DOHH2 (cell line): ENCODE data around the gene TNNT2.

ENCODE experiments used
- H3F3A ChIP-seq: fragments of 200-600 bp; sonication (generic), shearing (Covaris generic); 2 replicates; pipeline ENCODE4 v1.6.0; 2016; ENCODE audit warnings: antibody characterized with exemption, mild to moderate bottlenecking; ENCODE audit not compliant: control insufficient read depth, insufficient read depth
- H3K27ac ChIP-seq: fragments of 200-600 bp; sonication (generic); 2 replicates; pipeline ENCODE4 v1.5.1; 2014; ENCODE audit warnings: low read depth, mild to moderate bottlenecking, low read length, moderate library complexity
- H3K27me3 ChIP-seq: fragments of 200-600 bp; sonication (generic); 2 replicates; pipeline ENCODE4 v1.6.1; 2014; ENCODE audit warnings: mild to moderate bottlenecking, low read length, mixed read lengths; ENCODE audit not compliant: control insufficient read depth
- H3K36me3 ChIP-seq: fragments of 200-600 bp; sonication (generic); 2 replicates; pipeline ENCODE4 v1.6.1; 2014; ENCODE audit warnings: mild to moderate bottlenecking, low read length, moderate library complexity, mixed read lengths; ENCODE audit not compliant: control insufficient read depth
- H3K4me1 ChIP-seq: fragments of 200-600 bp; sonication (generic); 2 replicates; pipeline ENCODE4 v1.6.1; 2014; ENCODE audit warnings: mild to moderate bottlenecking, low read length, mixed read lengths; ENCODE audit not compliant: control insufficient read depth
- H3K4me2 ChIP-seq: fragments of 200-600 bp; sonication (generic); 2 replicates; pipeline ENCODE4 v1.6.0; 2014; ENCODE audit warnings: mild to moderate bottlenecking, low read length, moderate library complexity
- H3K4me3 ChIP-seq: fragments of 200-600 bp; sonication (generic); 2 replicates; pipeline ENCODE4 v1.5.1; 2014; ENCODE audit warnings: mild to moderate bottlenecking, low read length, mixed read lengths
- H3K79me2 ChIP-seq: fragments of 200-600 bp; sonication (generic); 2 replicates; pipeline ENCODE4 v1.6.1; 2014; ENCODE audit warnings: mild to moderate bottlenecking, low read length, mixed read lengths; ENCODE audit not compliant: control insufficient read depth
- H3K9me2 ChIP-seq: fragments of 200-600 bp; sonication (generic); replicated peaks from 2 replicates; pipeline ENCODE4 v1.6.1; 2014; ENCODE audit warnings: mild to moderate bottlenecking, low read length, mixed read lengths; ENCODE audit not compliant: control insufficient read depth
- H3K9me3 ChIP-seq: fragments of 200-600 bp; sonication (generic); 2 replicates; pipeline ENCODE4 v1.6.1; 2014; ENCODE audit warnings: antibody characterized with exemption, low read length, mixed read lengths; ENCODE audit not compliant: control insufficient read depth, insufficient read depth
- H4K20me1 ChIP-seq: fragments of 200-600 bp; sonication (generic); 2 replicates; pipeline ENCODE4 v1.6.0; 2014; ENCODE audit warnings: low read depth, mild to moderate bottlenecking, antibody characterized with exemption, low read length, moderate library complexity; ENCODE audit not compliant: control insufficient read depth, insufficient read depth
- CTCF ChIP-seq: fragments of 200-600 bp; sonication (generic); IDR thresholded peaks from one replicate; pipeline ENCODE4 v1.5.1; 2014; ENCODE audit warnings: antibody characterized with exemption, mild to moderate bottlenecking, low read depth, low read length; ENCODE audit not compliant: poor library complexity, severe bottlenecking
- EZH2phosphoT487 ChIP-seq: fragments of 200-600 bp; sonication (generic); IDR thresholded peaks from 2 replicates; pipeline ENCODE4 v1.6.1; 2017; ENCODE audit warnings: borderline replicate concordance, mild to moderate bottlenecking, antibody characterized with exemption, low read length, moderate library complexity, mixed read lengths

TNNT2 gene

GRCh38 chr1:201419256-201419655, 41.8 kb upstream of the TNNT2 start:
- no peaks in the 10 kb centered on the region for H3K9me3 ChIP-seq
- H3K4me1 ChIP-seq = no peaks in the 10 kb centered on the region
- no peak overlapping the region for H3K4me3 ChIP-seq
- no peaks in the 10 kb centered on the region for H3K36me3 ChIP-seq
- TF ChIP-seq CTCF (no peak), EZH2phosphoT487 (no peak)
- no peaks in the 10 kb centered on the region for H3F3A ChIP-seq
- peaks cover 17% of the 10 kb centered on the region for H3K27me3 ChIP-seq
- H3K27ac ChIP-seq = no peak overlapping the region
- H3K79me2 ChIP-seq = no peaks in the 10 kb centered on the region
- no peaks in the 10 kb centered on the region for H3K9me2 ChIP-seq
- no peaks in the 10 kb centered on the region for H4K20me1 ChIP-seq
- no peak overlapping the region for H3K4me2 ChIP-seq

- peaks cover 17% of the 10 kb centered on the region for H3K27me3 ChIP-seq
Observed at GRCh38 chr1:201418461-201418860, 41.0 kb upstream of the TNNT2 start.

DNA sequence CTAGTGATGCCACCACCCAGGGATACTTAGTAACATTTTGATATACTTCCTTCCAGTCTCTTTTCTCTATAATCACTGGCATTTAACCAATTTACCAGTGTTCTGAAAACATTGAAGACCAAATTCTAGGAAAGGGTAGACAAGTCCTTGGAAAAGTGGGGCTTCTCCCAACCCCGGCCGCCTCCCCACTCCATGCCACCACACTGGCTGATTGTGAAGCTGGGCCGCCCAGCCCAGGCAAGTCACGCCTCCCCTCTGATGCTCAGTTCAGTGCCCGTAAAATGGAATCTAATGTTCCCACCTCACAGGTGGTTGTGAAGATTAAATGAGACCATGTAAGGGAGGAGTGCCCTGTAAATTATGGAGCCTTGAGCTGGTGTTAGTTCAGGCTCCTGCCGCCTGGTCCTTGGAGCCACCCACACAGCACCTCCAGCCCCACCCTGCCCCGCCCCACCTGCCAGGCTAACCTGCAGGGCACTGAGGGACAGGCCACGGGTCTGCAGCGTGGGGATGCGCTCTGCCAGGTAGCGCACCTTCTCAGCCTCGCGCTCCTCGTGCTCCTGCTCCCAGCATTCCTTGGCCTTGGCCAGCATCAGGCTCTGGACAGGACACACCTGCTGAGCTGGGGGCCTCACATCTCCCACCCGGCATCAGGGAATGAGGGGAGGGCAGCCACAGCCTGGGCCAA, 36.7 kb upstream of the TNNT2 start:
- H3K36me3 ChIP-seq = no peaks in the 10 kb centered on the region
- TF ChIP-seq EZH2phosphoT487 = no peak
- TF ChIP-seq CTCF = no peak
- H3K27ac ChIP-seq = no peak overlapping the region
- no peaks in the 10 kb centered on the region for H3F3A ChIP-seq
- H3K27me3 ChIP-seq = peaks cover 10% of the 10 kb centered on the region; the same call in 1 of the 2 replicates
- H3K9me3 ChIP-seq = no peaks in the 10 kb centered on the region
- no peak overlapping the region for H3K4me2 ChIP-seq
- H3K4me1 ChIP-seq = no peaks in the 10 kb centered on the region
- no peaks in the 10 kb centered on the region for H4K20me1 ChIP-seq
- H3K9me2 ChIP-seq = no peaks in the 10 kb centered on the region
- H3K79me2 ChIP-seq = no peaks in the 10 kb centered on the region
- H3K4me3 ChIP-seq = no peak overlapping the region

More at GRCh38 chr1:201418461-201418860, 41.0 kb upstream of the TNNT2 start:
- Histone ChIP-seq H3K4me1 (no peaks in the 10 kb centered on the region), H3K9me2 (no peaks in the 10 kb centered on the region), H3F3A (no peaks in the 10 kb centered on the region), H4K20me1 (no peaks in the 10 kb centered on the region), H3K9me3 (no peaks in the 10 kb centered on the region), H3K79me2 (no peaks in the 10 kb centered on the region), H3K27ac (no peak overlapping the region), H3K4me2 (no peak overlapping the region), H3K4me3 (no peak overlapping the region), H3K36me3 (no peaks in the 10 kb centered on the region)
- TF ChIP-seq EZH2phosphoT487 = no peak
- TF ChIP-seq CTCF = no peak
